GM13977 (cell line): ENCODE measurements around the gene CNNM3.

Experiments
- DNase-seq: peaks from one replicate; pipeline ENCODE4 v3.0.0; 2012; ENCODE audit warnings: low spot score
- CTCF ChIP-seq: IDR thresholded peaks from 2 replicates; pipeline ENCODE4 v1.5.1; 2012; ENCODE audit warnings: mild to moderate bottlenecking, control low read depth; ENCODE audit not compliant: insufficient read depth; ENCODE audit errors: extremely low read depth, missing control alignments
- in situ Hi-C: fragments of 300-500 bp; cut with MboI; formaldehyde crosslinking; loops from one replicate; pipeline ENCODE4 v1.12.0; 2022; ENCODE audit warnings: low sequenced_read_pairs, low pct_unique_long_range_greater_than_20kb, mixed read lengths, inconsistent platforms; ENCODE audit not compliant: unreplicated experiment

Gene CNNM3

GRCh38 chr2:96877631-96878092, 61.6 kb downstream of the CNNM3 start:
- DNase-seq, result no peak
- TF ChIP-seq CTCF, result no peak
- in situ Hi-C loops, result no loop called here

GRCh38 chr2:96878171-96878570, 62.1 kb downstream of the CNNM3 start:
- no peak for DNase-seq
- in situ Hi-C loops, result no loop called here
- TF ChIP-seq CTCF, result no peak

- no peak for TF ChIP-seq CTCF
- in situ Hi-C loops, result no loop called here
- no peak for DNase-seq
Observed at GRCh38 chr2:96878796-96879544, 62.9 kb downstream of the CNNM3 start.

GRCh38 chr2:96879545-96880040, 63.5 kb downstream of the CNNM3 start:
- in situ Hi-C loops, result no loop called here
- TF ChIP-seq CTCF, result no peak
- no peak for DNase-seq

- no peak for DNase-seq
- in situ Hi-C loops, result no loop called here
- no peak for TF ChIP-seq CTCF
Observed at GRCh38 chr2:96880891-96881273, 64.8 kb downstream of the CNNM3 start.

GRCh38 chr2:96881349-96882195, 65.5 kb downstream of the CNNM3 start:
- TF ChIP-seq CTCF, result no peak
- no peak for DNase-seq

More at GRCh38 chr2:96881349-96882195, 65.5 kb downstream of the CNNM3 start:
- in situ Hi-C loops, result no loop called here
